CD4-positive, alpha-beta T cell treated with Interleukin-4 for 4 hours (primary cell): ENCODE measurements around the gene GARIN5A.
"Not testable (repeated sequence)": the region's sequence is repeated elsewhere in the genome, so short reads cannot be mapped to it uniquely, and the experiment has no call there.

Source experiments
- DNase-seq: peaks from one replicate; pipeline ENCODE4 v3.0.0-alpha.2; 2020

The GARIN5A gene

GRCh38 chr19:50486823-50487515 lies 10.3 kb upstream of the GARIN5A start:
- peak; percentile 15 for DNase-seq

- DNase-seq: no peak
Observed at GRCh38 chr19:50485284-50485955, 8.8 kb upstream of the GARIN5A start.

- DNase-seq: no peak
Observed at GRCh38 chr19:50482916-50483315, 6.3 kb upstream of the GARIN5A start.

GRCh38 chr19:50482271-50482855 lies 5.7 kb upstream of the GARIN5A start:
- DNase-seq: no peak

- DNase-seq: no peak
Observed at GRCh38 chr19:50481351-50482149, 4.9 kb upstream of the GARIN5A start.

GRCh38 chr19:50480281-50481111 lies 3.8 kb upstream of the GARIN5A start:
- no peak for DNase-seq

GRCh38 chr19:50479761-50480251 lies 3.2 kb upstream of the GARIN5A start:
- no peak for DNase-seq

GRCh38 chr19:50478901-50479715 lies 2.5 kb upstream of the GARIN5A start:
- no peak for DNase-seq

- no peak for DNase-seq
Observed at GRCh38 chr19:50477751-50478515, 1.3 kb upstream of the GARIN5A start.

GRCh38 chr19:50476907-50477238 lies 225 bp upstream of the GARIN5A start:
- DNase-seq: no peak

GRCh38 chr19:50475736-50476223 lies 868 bp downstream of the GARIN5A start:
- DNase-seq: no peak

GRCh38 chr19:50475101-50475568 lies 1.5 kb downstream of the GARIN5A start:
- DNase-seq: no peak

- DNase-seq: not testable (repeated sequence)
Observed at GRCh38 chr19:50473336-50473735, 3.3 kb downstream of the GARIN5A start.

GRCh38 chr19:50468818-50469217 lies 7.8 kb downstream of the GARIN5A start:
- DNase-seq: no peak

GRCh38 chr19:50467566-50467965 lies 9.1 kb downstream of the GARIN5A start:
- no peak for DNase-seq

- DNase-seq: no peak
Observed at GRCh38 chr19:50466706-50467039, 10.0 kb downstream of the GARIN5A start.

GRCh38 chr19:50465986-50466705 lies 10.5 kb downstream of the GARIN5A start:
- DNase-seq: no peak

GRCh38 chr19:50465000-50465399 lies 11.6 kb downstream of the GARIN5A start:
- DNase-seq: no peak

GRCh38 chr19:50464348-50464747 lies 12.3 kb downstream of the GARIN5A start:
- no peak for DNase-seq

- DNase-seq: no peak
Observed at GRCh38 chr19:50462970-50463369, 13.7 kb downstream of the GARIN5A start.
